Fibroblast of lung (primary cell): ENCODE data around the gene CDHR4.

Experiments used
- EZH2 ChIP-seq: IDR thresholded peaks from 2 replicates; pipeline ENCODE4 v1.5.1; 2012; ENCODE audit warnings: low read length, control low read depth, mild to moderate bottlenecking; ENCODE audit errors: missing control alignments
- TF ChIP-seq, protein P1 (sequence below), 2 donors: IDR thresholded peaks in 1 of 2; conservative IDR thresholded peaks in 1 of 2; 1 replicate in 1 of 2; 2 replicates in 1 of 2; pipeline ENCODE4 v1.5.1; 2011 to 2012; ENCODE audit warnings: low read length in 2 of 2, control low read depth in 1 of 2, inconsistent platforms in 1 of 2, low read depth in 1 of 2, mild to moderate bottlenecking in 1 of 2

DNA sequence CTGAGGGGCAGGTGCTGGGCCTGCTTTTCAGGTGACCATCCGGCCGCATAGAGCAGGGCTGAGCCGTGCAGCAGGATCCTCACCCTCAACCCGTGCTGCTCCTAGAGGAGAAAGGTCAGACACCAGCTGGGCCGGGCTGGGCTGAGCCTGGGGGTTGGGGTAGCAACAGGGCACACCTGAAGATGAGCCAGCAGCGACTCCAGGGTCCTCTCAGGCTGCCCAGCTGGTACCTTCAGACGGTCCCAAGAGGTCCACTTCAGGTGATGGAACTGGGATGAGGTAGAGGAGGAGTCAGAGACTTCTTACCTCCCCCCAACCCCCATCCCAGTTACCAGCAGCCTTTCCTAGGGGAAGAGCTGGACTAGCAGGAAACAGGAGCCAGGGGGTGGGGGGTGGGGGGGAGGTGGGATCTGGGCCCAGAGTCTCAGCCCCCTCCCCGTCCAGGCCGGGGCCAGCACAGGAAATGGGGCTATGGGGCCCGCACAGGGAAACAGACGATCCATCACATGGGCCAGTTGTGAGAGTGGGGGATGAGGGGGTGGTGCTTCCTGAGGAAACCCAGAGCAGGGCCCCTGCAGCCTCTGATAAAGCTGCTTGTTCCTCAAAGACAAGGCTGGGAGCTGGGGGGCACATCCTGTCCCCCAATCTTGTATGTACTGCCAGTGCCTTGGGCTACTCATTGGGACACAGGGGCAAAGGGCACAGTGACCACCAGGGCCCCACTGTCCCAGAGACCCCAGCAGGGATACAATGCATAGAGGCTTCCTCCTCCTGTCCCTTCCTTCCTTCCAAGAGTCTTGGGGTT is 6.4 kb upstream of the CDHR4 start:
- TF ChIP-seq, protein P1, sequence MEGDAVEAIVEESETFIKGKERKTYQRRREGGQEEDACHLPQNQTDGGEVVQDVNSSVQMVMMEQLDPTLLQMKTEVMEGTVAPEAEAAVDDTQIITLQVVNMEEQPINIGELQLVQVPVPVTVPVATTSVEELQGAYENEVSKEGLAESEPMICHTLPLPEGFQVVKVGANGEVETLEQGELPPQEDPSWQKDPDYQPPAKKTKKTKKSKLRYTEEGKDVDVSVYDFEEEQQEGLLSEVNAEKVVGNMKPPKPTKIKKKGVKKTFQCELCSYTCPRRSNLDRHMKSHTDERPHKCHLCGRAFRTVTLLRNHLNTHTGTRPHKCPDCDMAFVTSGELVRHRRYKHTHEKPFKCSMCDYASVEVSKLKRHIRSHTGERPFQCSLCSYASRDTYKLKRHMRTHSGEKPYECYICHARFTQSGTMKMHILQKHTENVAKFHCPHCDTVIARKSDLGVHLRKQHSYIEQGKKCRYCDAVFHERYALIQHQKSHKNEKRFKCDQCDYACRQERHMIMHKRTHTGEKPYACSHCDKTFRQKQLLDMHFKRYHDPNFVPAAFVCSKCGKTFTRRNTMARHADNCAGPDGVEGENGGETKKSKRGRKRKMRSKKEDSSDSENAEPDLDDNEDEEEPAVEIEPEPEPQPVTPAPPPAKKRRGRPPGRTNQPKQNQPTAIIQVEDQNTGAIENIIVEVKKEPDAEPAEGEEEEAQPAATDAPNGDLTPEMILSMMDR (conservative IDR thresholded peaks at IDR 0.05 in 1 of 2, IDR thresholded peaks at IDR 0.05 in 1 of 2; ENCODE audit: low read depth in 1 of 2, low read length in 2 of 2), result no peak
- no peak for TF ChIP-seq EZH2
